HCT116 (cell line): ENCODE measurements around the gene DOCK2. TPM values are rescaled to one million over a fixed set of nuclear protein-coding genes. Genes with fewer than 3 reads are reported as not detected.

Experiments
- ATAC-seq: fragments of 200-7000 bp; cut with Tn5 transposase; 2 replicates; pipeline ENCODE4 v1.9.1; 2020; ENCODE audit warnings: mild to moderate bottlenecking, moderate library complexity
- BruUV-seq: library from RNA; stranded (reverse); fragments of 400-500 nt; replicated peaks from 2 replicates; lab custom pipeline; 2021; lab: Mats Ljungman, UMichigan
- CTCF ChIA-PET: fragments of 300-600 bp; sonication (Branson Sonifier 250); formaldehyde crosslinking; loops from one replicate; lab custom pipeline; 2021; ENCODE audit warnings: antibody characterized with exemption; lab: Charles Lee
- POLR2A ChIA-PET: fragments of 300-600, 350-600 bp; sonication (Branson Sonifier 250); formaldehyde crosslinking; loops from one replicate; lab custom pipeline; 2021; ENCODE audit warnings: antibody characterized with exemption; lab: Charles Lee
- RAD21 ChIA-PET, 2 experiments: fragments of 300-600 bp; sonication (Branson Sonifier 250); formaldehyde crosslinking; loops; one replicate each; lab custom pipeline; 2023; ENCODE audit warnings: low total read pairs in 2 of 2; ENCODE audit not compliant: uncharacterized antibody in 2 of 2, unreplicated experiment in 2 of 2, low non-redundant PET in 1 of 2; lab: Charles Lee
- DNase-seq: peaks from one replicate; pipeline ENCODE4 v3.0.0-alpha.2; 2010; ENCODE audit warnings: low read depth, low spot score
- H2AFZ ChIP-seq: fragments of 200-600 bp; shearing (Covaris generic), sonication (generic); 2 replicates; pipeline ENCODE4 v1.6.1; 2017; ENCODE audit warnings: low read depth, mixed run types, mixed read lengths, antibody characterized with exemption, low read length; ENCODE audit not compliant: poor library complexity, severe bottlenecking
- H3K27ac ChIP-seq: 2 replicates; pipeline ENCODE4 v1.5.1; 2012; ENCODE audit warnings: low read depth, low read length
- H3K27me3 ChIP-seq: fragments of 200-600 bp; sonication (generic); 2 replicates; pipeline ENCODE4 v1.6.1; 2016; ENCODE audit warnings: mixed run types, low read length, mixed read lengths; ENCODE audit not compliant: insufficient read depth
- H3K36me3 ChIP-seq, 2 experiments: fragments of 200-500 bp in 1 of 2; fragments of 200-600 bp in 1 of 2; sonication (Bioruptor generic) in 1 of 2; sonication (generic) in 1 of 2; 2 replicates each; pipeline versions ENCODE4 v1.5.1 to v1.6.1; 2014 to 2016; ENCODE audit warnings: low read length in 2 of 2, inconsistent platforms in 1 of 2, mixed read lengths in 1 of 2, mixed run types in 1 of 2; ENCODE audit not compliant: insufficient read depth in 2 of 2, control insufficient read depth in 1 of 2
- H3K4me1 ChIP-seq, 2 experiments: fragments of 200-600 bp in 1 of 2; sonication (generic) in 1 of 2; 2 replicates each; pipeline versions ENCODE4 v1.5.1 to v1.6.1; 2012 to 2017; ENCODE audit warnings: low read length in 2 of 2, inconsistent platforms in 1 of 2, mild to moderate bottlenecking in 1 of 2, mixed read lengths in 1 of 2, mixed run types in 1 of 2, moderate library complexity in 1 of 2; ENCODE audit not compliant: insufficient read depth in 2 of 2, control insufficient read depth in 1 of 2
- H3K4me2 ChIP-seq: fragments of 200-600 bp; sonication (generic); 2 replicates; pipeline ENCODE4 v1.6.1; 2017; ENCODE audit warnings: mixed run types, low read length, mixed read lengths
- H3K4me3 ChIP-seq, 2 experiments: fragments of 200-600 bp in 1 of 2; sonication (generic) in 1 of 2; replicated peaks in 1 of 2; 2 replicates each; pipeline ENCODE4 v1.5.1; 2011 to 2016; ENCODE audit warnings: low read length in 2 of 2, control low read depth in 1 of 2, low read depth in 1 of 2, mild to moderate bottlenecking in 1 of 2, mixed read lengths in 1 of 2, mixed run types in 1 of 2
- H3K79me2 ChIP-seq: fragments of 200-600 bp; sonication (generic); 2 replicates; pipeline ENCODE4 v1.6.1; 2017; ENCODE audit warnings: mild to moderate bottlenecking, mixed run types, low read length, moderate library complexity, mixed read lengths; ENCODE audit not compliant: insufficient read depth
- H3K9ac ChIP-seq: fragments of 200-600 bp; sonication (generic); 2 replicates; pipeline ENCODE4 v1.6.1; 2016; ENCODE audit warnings: low read length, mixed read lengths
- H3K9me2 ChIP-seq: fragments of 200-600 bp; sonication (generic), shearing (Covaris generic); 2 replicates; pipeline ENCODE4 v1.6.1; 2017; ENCODE audit warnings: mixed run types, mild to moderate bottlenecking, moderate library complexity; ENCODE audit not compliant: insufficient read depth
- H3K9me3 ChIP-seq, 2 experiments: fragments of 200-500 bp in 1 of 2; fragments of 200-600 bp in 1 of 2; sonication (Bioruptor generic) in 1 of 2; sonication (generic) in 1 of 2; 2 replicates each; pipeline ENCODE4 v1.6.1; 2014 to 2017; ENCODE audit warnings: low read length in 2 of 2, mixed read lengths in 2 of 2, inconsistent platforms in 1 of 2, low read depth in 1 of 2, mild to moderate bottlenecking in 1 of 2, mixed run types in 1 of 2, moderate library complexity in 1 of 2; ENCODE audit not compliant: control insufficient read depth in 1 of 2, insufficient read depth in 1 of 2
- H4K20me1 ChIP-seq: fragments of 200-600 bp; sonication (generic), shearing (Covaris generic); 2 replicates; pipeline ENCODE4 v1.6.1; 2017; ENCODE audit warnings: mixed run types, mild to moderate bottlenecking, moderate library complexity; ENCODE audit not compliant: insufficient read depth
- CEBPB ChIP-seq: IDR thresholded peaks from 2 replicates; pipeline ENCODE4 v1.6.1; 2012; ENCODE audit warnings: low read depth
- EGR1 ChIP-seq: IDR thresholded peaks from 2 replicates; pipeline ENCODE4 v1.6.1; 2012; ENCODE audit warnings: low read depth
- ELF1 ChIP-seq: IDR thresholded peaks from 2 replicates; pipeline ENCODE4 v1.6.1; 2012; ENCODE audit warnings: low read depth, borderline replicate concordance
- EZH2 ChIP-seq: fragments of 200-600 bp; sonication (generic); IDR thresholded peaks from 2 replicates; pipeline ENCODE4 v1.6.1; 2017; ENCODE audit warnings: antibody characterized with exemption, mixed run types
- EZH2phosphoT487 ChIP-seq: fragments of 200-600 bp; IDR thresholded peaks from 2 replicates; pipeline ENCODE4 v1.6.1; 2018; ENCODE audit warnings: antibody characterized with exemption, borderline replicate concordance
- FOSL1 ChIP-seq: IDR thresholded peaks from 2 replicates; pipeline ENCODE4 v1.6.1; 2012; ENCODE audit warnings: low read depth
- JUND ChIP-seq: IDR thresholded peaks from 2 replicates; pipeline ENCODE4 v1.6.1; 2012
- POLR2A ChIP-seq: IDR thresholded peaks from 2 replicates; pipeline ENCODE4 v1.7.0; 2011; ENCODE audit warnings: borderline replicate concordance; ENCODE audit not compliant: insufficient read depth, insufficient read length; ENCODE audit errors: extremely low read depth
- POLR2AphosphoS5 ChIP-seq: IDR thresholded peaks from 2 replicates; pipeline ENCODE4 v1.6.1; 2011; ENCODE audit warnings: mild to moderate bottlenecking, low read depth, low read length, moderate library complexity
- RAD21 ChIP-seq: IDR thresholded peaks from 2 replicates; pipeline ENCODE4 v1.6.1; 2012; ENCODE audit warnings: low read depth, mild to moderate bottlenecking
- SIN3A ChIP-seq: IDR thresholded peaks from 2 replicates; pipeline ENCODE4 v1.6.1; 2012; ENCODE audit warnings: low read depth
- SRF ChIP-seq: IDR thresholded peaks from 2 replicates; pipeline ENCODE4 v1.6.1; 2012; ENCODE audit warnings: low read depth
- TCF7L2 ChIP-seq: IDR thresholded peaks from 2 replicates; pipeline ENCODE4 v1.7.0; 2011; ENCODE audit warnings: borderline replicate concordance, inconsistent platforms; ENCODE audit not compliant: insufficient read depth, insufficient read length; ENCODE audit errors: extremely low read depth
- ZBTB33 ChIP-seq: IDR thresholded peaks from 2 replicates; pipeline ENCODE4 v1.6.1; 2011; ENCODE audit warnings: mild to moderate bottlenecking, low read length, moderate library complexity; ENCODE audit not compliant: insufficient replicate concordance; ENCODE audit errors: extremely low read depth
- ZFX ChIP-seq: fragments of 450-650 bp; IDR thresholded peaks from 2 replicates; pipeline ENCODE4 v1.6.1; 2017
- ZNF274 ChIP-seq: fragments of 200-500 bp; sonication (Bioruptor generic); IDR thresholded peaks from 2 replicates; pipeline ENCODE4 v1.6.1; 2014; ENCODE audit warnings: mild to moderate bottlenecking, low read depth, low read length, inconsistent platforms
- intact Hi-C: fragments of 100-400 bp; cut with micrococcal nuclease; formaldehyde crosslinking; loops from 2 replicates; pipeline ENCODE4 v1.10.0; 2022
- total RNA-seq: library from RNA; stranded (reverse); gene quantifications from one replicate; pipeline ENCODE4 v1.2.1, GENCODE V29; 2021; ENCODE audit not compliant: unreplicated experiment
- TF ChIP-seq, protein P1 (sequence below): IDR thresholded peaks from 2 replicates; pipeline ENCODE4 v1.6.1; 2012; ENCODE audit warnings: low read depth
- TF ChIP-seq, protein P2 (sequence below): IDR thresholded peaks from 2 replicates; pipeline ENCODE4 v1.6.1; 2012
- TF ChIP-seq, protein P3 (sequence below): IDR thresholded peaks from 2 replicates; pipeline ENCODE4 v1.6.1; 2012
- TF ChIP-seq, protein P4 (sequence below), 3 experiments: fragments of 200-600 bp in 1 of 3; sonication (generic) in 1 of 3; IDR thresholded peaks in 2 of 3; conservative IDR thresholded peaks in 1 of 3; 2 replicates each; pipeline ENCODE4 v1.5.1; 2012 to 2017; ENCODE audit warnings: low read depth in 2 of 3, low read length in 2 of 3, antibody characterized with exemption in 1 of 3, borderline replicate concordance in 1 of 3, control low read depth in 1 of 3, mild to moderate bottlenecking in 1 of 3, mixed read lengths in 1 of 3, mixed run types in 1 of 3, moderate library complexity in 1 of 3; ENCODE audit not compliant: insufficient read depth in 1 of 3

Gene DOCK2
- total RNA-seq, 1 experiment from 2014 or later = 0.89 TPM

GRCh38 chr5:169666365-169666764 is 29.3 kb downstream of the DOCK2 start:
- Histone ChIP-seq H3K9ac (no peak overlapping the region), H4K20me1 (no peaks in the 10 kb centered on the region), H3K9me2 (no peaks in the 10 kb centered on the region), H3K36me3 (no peaks in the 10 kb centered on the region), H3K79me2 (no peaks in the 10 kb centered on the region), H2AFZ (no peak overlapping the region), H3K4me2 (no peak overlapping the region), H3K27ac (no peak overlapping the region), H3K4me1 (no peaks in the 10 kb centered on the region), H3K9me3 (no peaks in the 10 kb centered on the region), H3K4me3 (no peak overlapping the region), H3K27me3 (peaks cover 38% of the 10 kb centered on the region)
- intact Hi-C loops = no loop called here
- ChIA-PET POLR2A (no interaction called here), RAD21 (no interaction called here), CTCF (no interaction called here)
- no TSS peak for BruUV-seq
- TF ChIP-seq ELF1 = no peak
- TF ChIP-seq EZH2 = no peak
- no peak for TF ChIP-seq FOSL1
- TF ChIP-seq POLR2A = no peak
- TF ChIP-seq, protein P1, sequence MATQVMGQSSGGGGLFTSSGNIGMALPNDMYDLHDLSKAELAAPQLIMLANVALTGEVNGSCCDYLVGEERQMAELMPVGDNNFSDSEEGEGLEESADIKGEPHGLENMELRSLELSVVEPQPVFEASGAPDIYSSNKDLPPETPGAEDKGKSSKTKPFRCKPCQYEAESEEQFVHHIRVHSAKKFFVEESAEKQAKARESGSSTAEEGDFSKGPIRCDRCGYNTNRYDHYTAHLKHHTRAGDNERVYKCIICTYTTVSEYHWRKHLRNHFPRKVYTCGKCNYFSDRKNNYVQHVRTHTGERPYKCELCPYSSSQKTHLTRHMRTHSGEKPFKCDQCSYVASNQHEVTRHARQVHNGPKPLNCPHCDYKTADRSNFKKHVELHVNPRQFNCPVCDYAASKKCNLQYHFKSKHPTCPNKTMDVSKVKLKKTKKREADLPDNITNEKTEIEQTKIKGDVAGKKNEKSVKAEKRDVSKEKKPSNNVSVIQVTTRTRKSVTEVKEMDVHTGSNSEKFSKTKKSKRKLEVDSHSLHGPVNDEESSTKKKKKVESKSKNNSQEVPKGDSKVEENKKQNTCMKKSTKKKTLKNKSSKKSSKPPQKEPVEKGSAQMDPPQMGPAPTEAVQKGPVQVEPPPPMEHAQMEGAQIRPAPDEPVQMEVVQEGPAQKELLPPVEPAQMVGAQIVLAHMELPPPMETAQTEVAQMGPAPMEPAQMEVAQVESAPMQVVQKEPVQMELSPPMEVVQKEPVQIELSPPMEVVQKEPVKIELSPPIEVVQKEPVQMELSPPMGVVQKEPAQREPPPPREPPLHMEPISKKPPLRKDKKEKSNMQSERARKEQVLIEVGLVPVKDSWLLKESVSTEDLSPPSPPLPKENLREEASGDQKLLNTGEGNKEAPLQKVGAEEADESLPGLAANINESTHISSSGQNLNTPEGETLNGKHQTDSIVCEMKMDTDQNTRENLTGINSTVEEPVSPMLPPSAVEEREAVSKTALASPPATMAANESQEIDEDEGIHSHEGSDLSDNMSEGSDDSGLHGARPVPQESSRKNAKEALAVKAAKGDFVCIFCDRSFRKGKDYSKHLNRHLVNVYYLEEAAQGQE = no peak
- no peak for TF ChIP-seq RAD21
- TF ChIP-seq, protein P2, sequence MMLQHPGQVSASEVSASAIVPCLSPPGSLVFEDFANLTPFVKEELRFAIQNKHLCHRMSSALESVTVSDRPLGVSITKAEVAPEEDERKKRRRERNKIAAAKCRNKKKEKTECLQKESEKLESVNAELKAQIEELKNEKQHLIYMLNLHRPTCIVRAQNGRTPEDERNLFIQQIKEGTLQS = no peak
- no peak for TF ChIP-seq ZNF274
- TF ChIP-seq SRF = no peak
- TF ChIP-seq TCF7L2 = no peak
- TF ChIP-seq CEBPB = no peak
- no peak for TF ChIP-seq EZH2phosphoT487
- no peak for TF ChIP-seq POLR2AphosphoS5
- TF ChIP-seq JUND = no peak
- TF ChIP-seq SIN3A = no peak
- TF ChIP-seq, protein P3, sequence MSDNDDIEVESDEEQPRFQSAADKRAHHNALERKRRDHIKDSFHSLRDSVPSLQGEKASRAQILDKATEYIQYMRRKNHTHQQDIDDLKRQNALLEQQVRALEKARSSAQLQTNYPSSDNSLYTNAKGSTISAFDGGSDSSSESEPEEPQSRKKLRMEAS = no peak
- no peak for TF ChIP-seq EGR1
- TF ChIP-seq, protein P4, sequence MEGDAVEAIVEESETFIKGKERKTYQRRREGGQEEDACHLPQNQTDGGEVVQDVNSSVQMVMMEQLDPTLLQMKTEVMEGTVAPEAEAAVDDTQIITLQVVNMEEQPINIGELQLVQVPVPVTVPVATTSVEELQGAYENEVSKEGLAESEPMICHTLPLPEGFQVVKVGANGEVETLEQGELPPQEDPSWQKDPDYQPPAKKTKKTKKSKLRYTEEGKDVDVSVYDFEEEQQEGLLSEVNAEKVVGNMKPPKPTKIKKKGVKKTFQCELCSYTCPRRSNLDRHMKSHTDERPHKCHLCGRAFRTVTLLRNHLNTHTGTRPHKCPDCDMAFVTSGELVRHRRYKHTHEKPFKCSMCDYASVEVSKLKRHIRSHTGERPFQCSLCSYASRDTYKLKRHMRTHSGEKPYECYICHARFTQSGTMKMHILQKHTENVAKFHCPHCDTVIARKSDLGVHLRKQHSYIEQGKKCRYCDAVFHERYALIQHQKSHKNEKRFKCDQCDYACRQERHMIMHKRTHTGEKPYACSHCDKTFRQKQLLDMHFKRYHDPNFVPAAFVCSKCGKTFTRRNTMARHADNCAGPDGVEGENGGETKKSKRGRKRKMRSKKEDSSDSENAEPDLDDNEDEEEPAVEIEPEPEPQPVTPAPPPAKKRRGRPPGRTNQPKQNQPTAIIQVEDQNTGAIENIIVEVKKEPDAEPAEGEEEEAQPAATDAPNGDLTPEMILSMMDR (IDR thresholded peaks at IDR 0.05 in 2 of 3, conservative IDR thresholded peaks at IDR 0.05 in 1 of 3; ENCODE audit: borderline replicate concordance in 1 of 3, insufficient read depth in 1 of 3, low read depth in 2 of 3, low read length in 2 of 3) = no peak
- TF ChIP-seq ZFX = no peak
- no peak for TF ChIP-seq ZBTB33
- DNase-seq (no peak), ATAC-seq (no peak)
